Sigmoid colon (tissue), 4 donors: ENCODE measurements around the gene ENPP5.

ENCODE experiments used
- POLR2AphosphoS5 ChIP-seq, 4 donors: sonication (generic); formaldehyde crosslinking; IDR thresholded peaks; one replicate each; pipeline ENCODE4 v1.6.1; 2017; ENCODE audit warnings: antibody characterized with exemption in 4 of 4
- TF ChIP-seq, protein P1 (sequence below), 4 experiments: fragments of 450-650 bp in 3 of 4; fragments of 200-600 bp in 1 of 4; IDR thresholded peaks; one replicate each; pipeline ENCODE4 v1.5.1; 2016 to 2019; ENCODE audit warnings: antibody characterized with exemption in 4 of 4, mild to moderate bottlenecking in 3 of 4, moderate library complexity in 2 of 4

DNA sequence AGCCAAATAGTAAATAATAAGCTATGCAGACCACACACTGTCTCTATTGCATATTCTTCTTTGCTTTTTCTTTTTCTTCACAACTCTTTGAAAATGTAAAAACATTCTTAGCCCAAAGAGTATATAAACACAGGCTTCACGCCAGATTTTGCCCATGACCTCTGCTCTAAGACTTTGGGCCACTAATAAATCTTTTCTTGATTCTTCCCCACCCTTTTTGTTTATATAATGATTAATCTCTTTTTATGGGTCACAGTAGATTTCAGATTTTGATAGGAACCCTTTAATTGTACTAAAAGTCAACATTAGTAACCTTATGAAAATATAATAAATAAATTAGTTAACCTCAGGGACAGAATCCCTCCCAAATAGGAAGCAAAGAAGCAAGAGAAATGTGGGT is 15.8 kb upstream of the ENPP5 start:
- TF ChIP-seq, protein P1, sequence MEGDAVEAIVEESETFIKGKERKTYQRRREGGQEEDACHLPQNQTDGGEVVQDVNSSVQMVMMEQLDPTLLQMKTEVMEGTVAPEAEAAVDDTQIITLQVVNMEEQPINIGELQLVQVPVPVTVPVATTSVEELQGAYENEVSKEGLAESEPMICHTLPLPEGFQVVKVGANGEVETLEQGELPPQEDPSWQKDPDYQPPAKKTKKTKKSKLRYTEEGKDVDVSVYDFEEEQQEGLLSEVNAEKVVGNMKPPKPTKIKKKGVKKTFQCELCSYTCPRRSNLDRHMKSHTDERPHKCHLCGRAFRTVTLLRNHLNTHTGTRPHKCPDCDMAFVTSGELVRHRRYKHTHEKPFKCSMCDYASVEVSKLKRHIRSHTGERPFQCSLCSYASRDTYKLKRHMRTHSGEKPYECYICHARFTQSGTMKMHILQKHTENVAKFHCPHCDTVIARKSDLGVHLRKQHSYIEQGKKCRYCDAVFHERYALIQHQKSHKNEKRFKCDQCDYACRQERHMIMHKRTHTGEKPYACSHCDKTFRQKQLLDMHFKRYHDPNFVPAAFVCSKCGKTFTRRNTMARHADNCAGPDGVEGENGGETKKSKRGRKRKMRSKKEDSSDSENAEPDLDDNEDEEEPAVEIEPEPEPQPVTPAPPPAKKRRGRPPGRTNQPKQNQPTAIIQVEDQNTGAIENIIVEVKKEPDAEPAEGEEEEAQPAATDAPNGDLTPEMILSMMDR (IDR thresholded peaks at IDR 0.05): no peak
- TF ChIP-seq POLR2AphosphoS5 (IDR thresholded peaks at IDR 0.05): no peak
